Activated T-cell treated with anti-CD3 and anti-CD28 coated beads, Interleukin-2, amount 50 U/mL, for 48 hours (primary cell): ENCODE data around the gene JAKMIP2.

Experiments
- DNase-seq, 2 experiments: peaks; one replicate each; pipeline ENCODE4 v3.0.0-alpha.2; 2020

Gene JAKMIP2

GRCh38 chr5:147552897-147553296 is 229.6 kb downstream of the JAKMIP2 start:
- DNase-seq = no peak

GRCh38 chr5:147551677-147552076 is 230.9 kb downstream of the JAKMIP2 start:
- DNase-seq = no peak

GRCh38 chr5:147547730-147548129 is 234.8 kb downstream of the JAKMIP2 start:
- DNase-seq = no peak

GRCh38 chr5:147544556-147544955 is 238.0 kb downstream of the JAKMIP2 start:
- no peak for DNase-seq

- DNase-seq = no peak
Measured at GRCh38 chr5:147539053-147539452, 243.5 kb downstream of the JAKMIP2 start.

- DNase-seq = no peak
Measured at GRCh38 chr5:147538236-147538635, 244.3 kb downstream of the JAKMIP2 start.
